ENCODE results near the gene BATF3.
"Not testable (repeated sequence)": the region's sequence is repeated elsewhere in the genome, so short reads cannot be mapped to it uniquely, and the experiment has no call there.

BATF3 gene

GRCh38 chr1:212648431-212648830 is 51.2 kb downstream of the BATF3 start:
- Histone ChIP-seq H3K4me1 (ENCODE audit: control insufficient read depth, insufficient read depth, low read length) (no peaks in the 10 kb centered on the region), H3K9ac (ENCODE audit: low read depth, low read length) (no peak overlapping the region), H3K27me3 (ENCODE audit: control insufficient read depth, insufficient read depth, low read length) (no peaks in the 10 kb centered on the region), H3K9me3 (ENCODE audit: control insufficient read depth, insufficient read depth, low read length) (no peaks in the 10 kb centered on the region), H3K4me3 (ENCODE audit: low read depth, low read length) (no peak overlapping the region), H3K36me3 (ENCODE audit: control insufficient read depth, insufficient read depth, low read length) (no peaks in the 10 kb centered on the region)

DNA sequence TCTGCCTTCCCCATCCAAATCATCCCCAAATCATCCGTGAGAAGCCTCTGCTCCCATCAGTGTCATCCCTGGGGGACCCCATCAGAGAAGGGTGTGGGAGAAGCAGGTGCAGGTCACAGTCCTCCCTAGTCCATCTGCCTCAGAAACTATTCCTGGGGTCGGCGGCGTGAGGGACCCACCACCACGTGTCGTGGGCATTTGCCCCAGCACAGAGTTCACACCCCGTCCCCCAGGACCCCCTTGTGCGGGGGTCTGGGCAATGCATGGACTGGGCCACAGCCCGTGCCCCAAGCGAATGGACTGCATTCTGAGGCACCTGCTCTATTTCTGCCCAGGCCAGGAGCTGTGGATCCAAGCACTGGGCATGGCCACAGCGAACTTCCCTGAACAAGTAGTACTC is 52.6 kb downstream of the BATF3 start:
- Histone ChIP-seq H3K9ac (ENCODE audit: low read depth, low read length) (no peak overlapping the region), H3K4me1 (ENCODE audit: control insufficient read depth, insufficient read depth, low read length) (no peaks in the 10 kb centered on the region), H3K36me3 (ENCODE audit: control insufficient read depth, insufficient read depth, low read length) (no peaks in the 10 kb centered on the region), H3K27me3 (ENCODE audit: control insufficient read depth, insufficient read depth, low read length) (no peaks in the 10 kb centered on the region), H3K9me3 (ENCODE audit: control insufficient read depth, insufficient read depth, low read length) (no peaks in the 10 kb centered on the region), H3K4me3 (ENCODE audit: low read depth, low read length) (no peak overlapping the region)

- no peaks in the 10 kb centered on the region for H3K36me3 ChIP-seq (ENCODE audit: control insufficient read depth, insufficient read depth, low read length)
- no peaks in the 10 kb centered on the region for H3K27me3 ChIP-seq (ENCODE audit: control insufficient read depth, insufficient read depth, low read length)
- no peaks in the 10 kb centered on the region for H3K9me3 ChIP-seq (ENCODE audit: control insufficient read depth, insufficient read depth, low read length)
- no peak overlapping the region for H3K4me3 ChIP-seq (ENCODE audit: low read depth, low read length)
- H3K4me1 ChIP-seq (ENCODE audit: control insufficient read depth, insufficient read depth, low read length): no peaks in the 10 kb centered on the region
- no peak overlapping the region for H3K9ac ChIP-seq (ENCODE audit: low read depth, low read length)
Observed at GRCh38 chr1:212646588-212646987, 53.1 kb downstream of the BATF3 start.

DNA sequence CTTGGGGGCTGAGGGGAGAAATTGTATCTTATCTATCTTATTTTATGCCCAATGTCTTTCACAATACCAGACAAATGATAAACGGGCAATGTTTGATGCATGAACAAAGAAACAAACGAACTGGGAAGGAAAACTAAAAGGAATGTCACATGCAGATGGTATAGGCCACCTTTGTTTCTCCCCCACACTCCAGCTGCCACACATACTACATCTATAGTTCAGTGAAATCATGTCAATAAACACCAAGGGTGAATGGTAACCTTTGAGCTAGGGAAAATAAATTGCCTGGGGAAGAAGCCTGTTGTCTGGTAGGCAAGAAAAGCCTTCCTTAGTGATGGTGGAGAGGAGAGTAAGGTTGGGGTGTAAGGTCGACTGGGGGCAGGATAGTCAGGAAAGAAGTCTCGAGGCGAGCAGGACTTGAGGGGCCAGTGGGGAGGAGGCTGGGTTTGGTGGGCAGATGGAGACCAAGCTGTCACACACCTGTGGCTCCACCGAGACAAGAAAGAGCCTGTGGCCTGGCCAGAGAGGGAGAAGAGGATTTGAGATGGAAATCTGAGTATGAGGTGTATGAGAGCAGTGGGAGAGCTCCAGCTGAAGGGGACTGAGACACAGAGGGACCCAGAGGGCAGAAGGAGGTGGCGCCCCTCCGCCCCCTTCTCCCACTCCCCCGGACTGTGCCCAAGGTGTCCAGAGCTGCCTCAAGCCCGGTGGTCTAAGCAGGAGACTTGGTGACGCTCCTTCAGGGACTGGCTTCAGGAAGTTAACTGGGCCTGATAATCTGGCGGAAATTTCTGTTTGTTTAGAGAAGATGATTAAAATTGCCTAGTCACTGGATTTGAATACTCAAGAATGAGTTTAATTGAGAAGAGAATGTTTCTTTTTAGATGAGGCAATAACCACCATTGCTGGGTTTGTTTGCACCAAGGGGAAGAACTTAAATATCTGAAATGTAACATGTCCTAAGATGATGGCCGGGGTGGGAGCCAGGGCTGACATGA is 53.8 kb downstream of the BATF3 start:
- no peaks in the 10 kb centered on the region for H3K4me1 ChIP-seq (ENCODE audit: control insufficient read depth, insufficient read depth, low read length)
- no peak overlapping the region for H3K4me3 ChIP-seq (ENCODE audit: low read depth, low read length)
- no peaks in the 10 kb centered on the region for H3K27me3 ChIP-seq (ENCODE audit: control insufficient read depth, insufficient read depth, low read length)
- no peaks in the 10 kb centered on the region for H3K36me3 ChIP-seq (ENCODE audit: control insufficient read depth, insufficient read depth, low read length)
- no peak overlapping the region for H3K9ac ChIP-seq (ENCODE audit: low read depth, low read length)
- no peaks in the 10 kb centered on the region for H3K9me3 ChIP-seq (ENCODE audit: control insufficient read depth, insufficient read depth, low read length)

- H3K36me3 ChIP-seq (ENCODE audit: control insufficient read depth, insufficient read depth, low read length): no peaks in the 10 kb centered on the region
- no peaks in the 10 kb centered on the region for H3K27me3 ChIP-seq (ENCODE audit: control insufficient read depth, insufficient read depth, low read length)
- no peak overlapping the region for H3K4me3 ChIP-seq (ENCODE audit: low read depth, low read length)
- H3K9ac ChIP-seq (ENCODE audit: low read depth, low read length): no peak overlapping the region
- H3K9me3 ChIP-seq (ENCODE audit: control insufficient read depth, insufficient read depth, low read length): no peaks in the 10 kb centered on the region
- H3K4me1 ChIP-seq (ENCODE audit: control insufficient read depth, insufficient read depth, low read length): no peaks in the 10 kb centered on the region
Observed at GRCh38 chr1:212644866-212645545, 54.6 kb downstream of the BATF3 start.

DNA sequence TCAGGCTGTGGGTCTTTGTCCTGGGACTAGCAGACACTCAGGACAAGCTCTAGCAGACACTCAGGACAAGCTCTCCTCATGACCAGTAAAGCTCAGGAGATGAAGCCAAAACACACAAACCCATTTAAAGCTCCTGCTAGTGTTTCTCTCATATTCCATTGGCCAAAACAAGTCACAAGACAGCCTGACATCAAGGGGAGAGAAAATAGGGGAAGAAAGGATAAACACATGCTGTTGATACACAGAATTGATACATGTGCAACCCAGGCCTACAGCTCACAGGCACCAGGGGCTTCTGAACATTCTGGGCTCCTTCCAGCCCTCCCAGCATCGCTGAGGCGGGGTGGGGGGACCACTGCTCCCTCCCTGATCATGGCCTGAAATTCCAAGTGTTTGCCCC is 55.8 kb downstream of the BATF3 start:
- H3K36me3 ChIP-seq (ENCODE audit: control insufficient read depth, insufficient read depth, low read length): no peaks in the 10 kb centered on the region
- no peaks in the 10 kb centered on the region for H3K4me1 ChIP-seq (ENCODE audit: control insufficient read depth, insufficient read depth, low read length)
- no peak overlapping the region for H3K4me3 ChIP-seq (ENCODE audit: low read depth, low read length)
- H3K9ac ChIP-seq (ENCODE audit: low read depth, low read length): no peak overlapping the region
- no peaks in the 10 kb centered on the region for H3K9me3 ChIP-seq (ENCODE audit: control insufficient read depth, insufficient read depth, low read length)
- H3K27me3 ChIP-seq (ENCODE audit: control insufficient read depth, insufficient read depth, low read length): no peaks in the 10 kb centered on the region

- H3K36me3 ChIP-seq (ENCODE audit: control insufficient read depth, insufficient read depth, low read length): no peaks in the 10 kb centered on the region
- no peaks in the 10 kb centered on the region for H3K9me3 ChIP-seq (ENCODE audit: control insufficient read depth, insufficient read depth, low read length)
- no peaks in the 10 kb centered on the region for H3K4me1 ChIP-seq (ENCODE audit: control insufficient read depth, insufficient read depth, low read length)
- H3K9ac ChIP-seq (ENCODE audit: low read depth, low read length): no peak overlapping the region
- no peak overlapping the region for H3K4me3 ChIP-seq (ENCODE audit: low read depth, low read length)
- H3K27me3 ChIP-seq (ENCODE audit: control insufficient read depth, insufficient read depth, low read length): no peaks in the 10 kb centered on the region
Observed at GRCh38 chr1:212641956-212642355, 57.7 kb downstream of the BATF3 start.

DNA sequence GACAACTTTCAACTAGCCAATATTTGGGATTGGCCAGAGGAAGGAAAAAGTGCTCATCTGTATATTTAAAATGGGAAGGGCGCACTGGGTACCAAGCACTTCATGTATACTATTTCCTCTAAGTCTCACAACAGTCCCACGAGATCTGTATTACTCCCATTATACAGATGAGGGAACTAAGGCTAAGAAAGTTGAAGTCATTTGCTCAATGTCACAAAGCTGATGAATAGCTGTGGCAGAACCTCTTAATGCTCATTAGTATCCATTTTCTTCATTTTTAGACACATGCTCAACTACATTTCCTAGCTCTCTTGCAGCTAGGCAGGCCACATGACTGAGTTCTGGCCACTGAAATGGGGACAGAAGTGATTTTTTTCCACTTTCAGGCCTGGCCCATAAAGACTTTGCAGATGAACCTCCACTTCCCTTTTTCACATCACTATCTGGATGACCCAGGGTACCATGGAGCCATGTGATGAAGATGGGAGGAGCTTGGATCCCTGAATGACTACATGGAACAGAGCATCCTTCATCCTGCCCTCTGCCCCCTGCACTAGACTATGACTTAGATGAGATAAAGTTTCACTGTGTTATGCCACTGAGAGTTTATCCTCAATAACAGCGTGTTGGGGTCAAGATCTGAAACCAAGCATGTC is 59.3 kb downstream of the BATF3 start:
- Histone ChIP-seq H3K9ac (ENCODE audit: low read depth, low read length) (no peak overlapping the region), H3K36me3 (ENCODE audit: control insufficient read depth, insufficient read depth, low read length) (no peaks in the 10 kb centered on the region), H3K4me1 (ENCODE audit: control insufficient read depth, insufficient read depth, low read length) (peaks cover 3% of the 10 kb centered on the region), H3K27me3 (ENCODE audit: control insufficient read depth, insufficient read depth, low read length) (no peaks in the 10 kb centered on the region), H3K4me3 (ENCODE audit: low read depth, low read length) (no peak overlapping the region), H3K9me3 (ENCODE audit: control insufficient read depth, insufficient read depth, low read length) (no peaks in the 10 kb centered on the region)

- not testable (repeated sequence) for H3K27me3 ChIP-seq (ENCODE audit: control insufficient read depth, insufficient read depth, low read length); H3K4me1 ChIP-seq (ENCODE audit: control insufficient read depth, insufficient read depth, low read length); H3K36me3 ChIP-seq (ENCODE audit: control insufficient read depth, insufficient read depth, low read length); H3K4me3 ChIP-seq (ENCODE audit: low read depth, low read length); H3K9ac ChIP-seq (ENCODE audit: low read depth, low read length); H3K9me3 ChIP-seq (ENCODE audit: control insufficient read depth, insufficient read depth, low read length)
Observed at GRCh38 chr1:212639524-212639923, 60.1 kb downstream of the BATF3 start.

- Histone ChIP-seq H3K4me3 (ENCODE audit: low read depth, low read length) (no peak overlapping the region), H3K4me1 (ENCODE audit: control insufficient read depth, insufficient read depth, low read length) (peaks cover 4% of the 10 kb centered on the region), H3K27me3 (ENCODE audit: control insufficient read depth, insufficient read depth, low read length) (no peaks in the 10 kb centered on the region), H3K9me3 (ENCODE audit: control insufficient read depth, insufficient read depth, low read length) (peaks cover 6% of the 10 kb centered on the region), H3K9ac (ENCODE audit: low read depth, low read length) (no peak overlapping the region), H3K36me3 (ENCODE audit: control insufficient read depth, insufficient read depth, low read length) (no peaks in the 10 kb centered on the region)
Observed at GRCh38 chr1:212638492-212639151, 61.0 kb downstream of the BATF3 start.

DNA sequence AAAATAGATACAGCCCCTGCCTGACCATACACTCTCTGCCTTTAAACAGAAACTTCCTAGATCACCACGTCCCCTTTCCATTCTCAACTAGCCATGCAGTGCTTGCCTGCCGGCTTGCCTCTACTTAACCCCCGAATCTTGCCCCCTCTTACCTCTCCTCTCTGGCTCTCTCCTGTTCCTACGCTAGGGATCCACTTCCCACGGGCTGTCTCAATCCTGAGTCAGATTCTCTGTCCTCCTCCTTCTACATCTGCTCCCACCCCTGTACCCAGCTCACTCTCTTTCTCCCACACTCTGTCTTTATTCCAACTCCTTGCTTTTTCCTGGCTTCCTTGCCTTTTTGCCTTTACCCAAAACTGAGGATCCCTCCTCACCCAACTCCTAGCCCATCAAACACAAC is 61.7 kb downstream of the BATF3 start:
- H3K4me3 ChIP-seq (ENCODE audit: low read depth, low read length): no peak overlapping the region
- H3K4me1 ChIP-seq (ENCODE audit: control insufficient read depth, insufficient read depth, low read length): peaks cover 4% of the 10 kb centered on the region
- H3K27me3 ChIP-seq (ENCODE audit: control insufficient read depth, insufficient read depth, low read length): no peaks in the 10 kb centered on the region
- no peak overlapping the region for H3K9ac ChIP-seq (ENCODE audit: low read depth, low read length)
- no peaks in the 10 kb centered on the region for H3K36me3 ChIP-seq (ENCODE audit: control insufficient read depth, insufficient read depth, low read length)
- peaks cover 6% of the 10 kb centered on the region for H3K9me3 ChIP-seq (ENCODE audit: control insufficient read depth, insufficient read depth, low read length)
